HG03469 (cell line): ENCODE measurements around the gene ZNF219.

Experiments
- ATAC-seq: cut with Tn5 transposase; IDR thresholded peaks from one replicate; pipeline ENCODE4 v1.9.1; 2021; ENCODE audit warnings: mild to moderate bottlenecking, moderate library complexity, moderate number of reproducible peaks; ENCODE audit not compliant: unreplicated experiment

The ZNF219 gene

DNA sequence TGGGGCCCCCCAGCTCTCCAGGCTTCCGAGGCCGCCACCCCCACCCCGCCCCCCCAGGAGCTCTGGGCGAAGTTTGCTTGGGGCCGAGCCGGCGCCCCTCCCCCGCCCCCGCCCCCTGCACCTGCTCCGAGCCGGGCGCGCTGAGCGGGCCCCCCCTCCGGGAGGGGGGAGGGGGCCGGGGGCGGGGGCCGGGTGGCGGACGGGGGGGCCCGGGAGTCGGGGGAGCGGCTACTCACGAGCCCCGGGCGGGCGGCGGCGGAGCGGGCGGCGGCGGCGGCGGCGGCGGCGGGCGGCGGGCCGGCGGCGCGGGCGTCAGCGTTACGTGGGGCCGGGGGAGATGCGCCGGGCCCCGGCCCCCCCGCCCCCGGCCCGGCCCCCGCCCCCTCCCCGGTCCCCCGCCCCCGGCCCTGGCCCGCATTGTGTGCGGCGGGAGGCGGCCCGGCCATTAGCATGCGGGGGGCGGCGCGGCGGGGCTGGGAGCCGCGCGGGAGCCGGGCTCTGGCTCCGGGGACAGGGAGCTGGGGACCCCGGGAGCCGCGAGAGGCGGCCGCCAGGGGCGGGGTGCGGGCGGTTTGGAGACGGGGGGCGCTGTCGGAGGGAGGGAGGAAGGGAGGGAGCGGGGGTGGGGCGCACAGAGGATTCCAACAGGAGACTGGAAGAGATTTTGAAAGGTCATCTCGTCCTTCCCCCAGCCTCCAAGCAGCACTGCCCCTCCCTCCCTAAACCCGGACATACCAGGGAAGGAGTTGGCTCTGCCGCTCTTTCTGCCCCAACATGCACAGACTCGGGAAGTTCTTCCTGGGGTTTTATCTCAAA lies at the start of gene ZNF219:
Gene ZNF219 (minus strand): TSS at position 580 of the 816 bp plus-strand sequence. CDS start 5,064 bp downstream, outside the sequence.
- no peak for ATAC-seq

DNA sequence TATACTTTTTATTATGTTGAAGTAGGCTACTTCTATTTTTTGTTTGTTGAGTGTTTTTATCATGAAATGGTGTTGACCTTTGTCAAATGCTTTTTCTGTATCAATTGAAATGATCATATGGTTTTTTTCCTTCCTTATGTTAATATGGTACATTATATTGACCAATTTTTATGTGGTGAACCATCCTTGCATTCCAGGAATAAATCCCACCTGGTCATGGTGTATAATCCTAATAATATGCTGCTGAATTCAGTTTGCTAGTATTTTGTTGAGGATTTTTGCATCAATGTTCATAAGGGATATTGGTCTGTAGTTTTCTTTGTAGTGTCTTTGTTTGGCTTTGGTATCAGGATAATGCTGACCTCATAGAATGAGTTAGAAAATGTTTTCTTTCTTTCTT lies 47.0 kb upstream of the ZNF219 start:
- no peak for ATAC-seq

DNA sequence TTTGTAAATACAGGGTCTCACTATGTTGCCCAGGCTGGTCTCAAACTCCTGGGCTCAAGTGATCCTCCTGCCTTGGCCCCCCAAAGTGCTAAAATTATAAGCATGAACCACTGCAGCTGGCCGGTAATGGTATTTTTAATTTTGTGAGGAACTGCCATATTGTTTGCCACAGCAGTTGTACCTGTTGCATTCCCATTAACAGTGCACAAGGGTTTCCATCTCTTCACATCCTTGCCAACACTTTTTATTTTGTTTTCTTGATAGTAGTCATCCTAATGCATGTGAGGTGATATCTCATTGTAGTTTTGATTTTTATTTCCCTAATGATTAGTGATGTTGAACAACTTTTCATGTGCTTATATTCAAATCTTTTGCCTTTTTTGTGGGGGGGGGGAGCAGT lies 43.9 kb upstream of the ZNF219 start:
- ATAC-seq: no peak

DNA sequence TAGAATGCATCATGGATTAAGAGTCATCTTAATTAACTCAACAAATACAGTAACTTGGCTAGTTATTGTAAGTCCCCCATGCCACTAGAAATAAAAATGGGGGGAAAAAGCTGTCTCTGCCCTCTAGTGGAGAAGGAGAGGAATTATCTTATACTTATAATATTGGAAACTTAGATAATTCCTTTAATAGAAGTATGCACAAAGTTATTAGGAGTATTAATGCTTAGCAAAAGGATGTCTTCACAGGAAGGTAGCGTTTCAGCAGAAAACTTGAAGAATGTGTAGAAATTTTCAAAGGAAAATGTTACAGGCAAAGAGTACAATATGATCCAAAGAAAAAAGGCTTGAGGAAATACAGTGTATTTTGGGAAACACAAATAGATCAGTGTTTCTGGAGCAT lies 37.6 kb upstream of the ZNF219 start:
- ATAC-seq: no peak

DNA sequence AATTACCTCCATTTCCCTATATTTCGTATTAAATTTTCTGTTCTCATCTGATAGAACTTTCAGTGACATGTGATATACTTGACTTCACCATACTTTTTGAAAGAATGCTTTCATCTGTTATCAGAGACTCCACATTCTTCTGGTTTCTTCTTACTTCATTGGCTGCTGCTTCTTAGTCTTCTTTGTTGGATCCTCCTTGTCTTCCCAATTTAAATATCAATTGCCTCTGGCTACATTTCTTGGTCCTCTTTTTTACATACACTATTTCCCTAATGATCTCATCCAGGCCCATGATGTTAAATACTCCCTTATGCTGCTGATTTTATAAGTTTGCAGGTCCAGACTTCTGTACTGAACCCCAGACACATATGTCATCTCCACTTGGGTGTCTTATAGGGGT lies 35.4 kb upstream of the ZNF219 start:
- no peak for ATAC-seq

DNA sequence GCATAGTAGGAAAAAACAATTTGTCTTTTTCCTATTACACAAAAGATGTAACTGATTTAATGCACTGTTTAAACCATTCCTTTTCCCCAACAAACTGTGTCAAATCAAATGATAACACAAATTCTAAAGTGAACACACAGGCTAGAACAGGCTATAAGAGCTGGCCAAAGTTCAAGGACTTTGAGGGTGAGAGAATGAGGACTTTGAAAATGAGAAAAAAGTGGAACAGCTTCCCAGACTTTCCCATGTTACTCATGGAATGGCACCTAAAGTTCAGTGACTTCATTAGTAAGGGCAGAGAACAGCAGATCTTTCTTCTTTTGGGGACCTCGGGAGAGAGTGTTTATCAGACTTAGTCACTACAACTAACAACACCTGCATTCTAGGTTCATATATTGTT lies 25.0 kb upstream of the ZNF219 start:
- no peak for ATAC-seq

DNA sequence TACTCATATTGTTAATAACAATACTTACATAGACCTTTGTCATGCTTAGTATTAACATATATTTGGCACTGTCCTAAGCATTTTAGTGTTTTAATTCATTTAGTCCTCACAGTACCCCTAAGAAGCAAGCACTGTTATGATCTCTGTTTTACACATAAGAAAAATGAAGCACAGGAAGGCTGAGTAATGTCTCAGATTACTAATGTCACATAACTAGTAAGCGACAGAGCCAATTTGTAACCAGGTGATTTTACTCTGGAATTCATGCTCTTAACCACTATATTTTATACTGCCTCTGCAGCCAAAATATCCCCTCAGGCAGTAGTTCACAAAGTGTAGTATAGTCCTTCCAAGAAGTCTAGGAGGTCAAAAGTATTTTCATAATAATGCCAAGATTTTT lies 22.7 kb upstream of the ZNF219 start:
- ATAC-seq: no peak

DNA sequence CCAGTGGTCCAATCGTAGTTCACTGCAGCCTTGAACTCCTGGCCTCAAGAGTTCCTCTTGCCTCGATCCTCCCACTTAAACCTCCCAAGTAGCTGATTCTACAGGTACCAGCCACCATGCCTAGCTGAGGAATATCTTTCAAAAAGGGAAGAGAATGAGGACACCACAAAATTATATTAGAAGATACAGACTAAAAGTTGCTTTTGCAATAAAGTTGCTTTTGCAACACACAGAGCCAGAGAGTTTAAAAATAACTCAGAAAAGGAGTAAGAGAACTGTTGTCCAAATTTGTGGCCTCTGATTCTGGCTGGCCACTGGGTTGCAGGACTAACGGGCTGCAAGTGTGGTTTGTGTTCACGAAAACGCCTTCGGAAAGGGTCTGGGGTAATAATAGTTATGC lies 22.2 kb upstream of the ZNF219 start:
- no peak for ATAC-seq

DNA sequence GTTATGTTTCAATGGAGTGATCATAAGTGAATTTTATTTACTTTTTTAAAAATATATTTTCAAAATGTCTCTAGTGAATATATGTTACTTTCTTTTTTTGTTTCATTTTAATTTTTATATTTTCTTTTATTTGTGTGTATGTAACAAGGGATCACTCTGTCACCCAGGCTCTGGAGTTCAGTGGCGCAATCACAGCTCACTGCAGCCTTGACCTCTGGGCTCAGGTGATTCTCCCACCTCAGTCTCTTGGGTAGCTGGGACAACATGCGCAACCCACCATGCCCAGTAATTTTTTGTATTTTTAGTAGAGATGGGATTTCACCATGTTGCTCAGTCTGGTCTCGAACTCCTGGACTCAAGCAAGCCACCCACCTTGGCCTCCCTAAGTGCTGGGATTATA lies 20.5 kb upstream of the ZNF219 start:
- ATAC-seq: no peak

DNA sequence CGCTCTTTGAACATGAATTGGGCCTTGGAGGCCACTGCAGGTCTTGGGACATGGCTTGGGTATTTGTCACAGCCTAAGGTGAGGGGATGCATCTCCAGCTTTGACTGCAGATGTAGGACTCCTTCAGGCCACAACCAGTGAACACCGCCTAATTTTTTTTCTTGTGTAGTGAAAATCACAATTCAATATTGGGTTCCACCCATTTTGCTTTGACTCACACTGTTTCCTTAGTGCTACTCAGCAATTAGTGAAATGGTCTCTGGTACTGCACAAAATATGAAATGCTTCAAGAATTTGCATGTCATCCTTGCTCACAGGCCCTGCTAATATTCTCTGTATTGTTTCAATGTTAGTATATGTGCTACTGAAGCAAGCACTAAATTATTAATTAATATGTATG lies 14.9 kb upstream of the ZNF219 start:
- no peak for ATAC-seq

DNA sequence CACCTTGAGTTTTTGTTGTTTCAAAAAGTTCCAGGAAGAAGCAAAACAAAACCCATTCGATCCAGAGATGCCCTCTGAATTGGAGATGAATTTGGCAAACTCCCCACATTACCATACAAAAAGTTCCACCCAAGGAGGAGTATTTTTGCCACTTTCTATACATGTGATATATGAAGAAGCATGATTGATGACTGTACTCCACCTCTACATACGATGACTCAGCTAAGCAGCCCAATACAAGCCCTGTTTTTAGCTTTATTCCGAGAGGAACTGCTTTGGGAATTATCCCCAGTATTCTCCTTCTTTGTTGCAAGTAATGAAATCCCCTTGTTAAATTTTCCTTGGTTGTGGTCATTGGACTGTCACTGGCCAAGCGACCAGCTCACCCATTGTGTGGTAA lies 13.8 kb upstream of the ZNF219 start:
- no peak for ATAC-seq

DNA sequence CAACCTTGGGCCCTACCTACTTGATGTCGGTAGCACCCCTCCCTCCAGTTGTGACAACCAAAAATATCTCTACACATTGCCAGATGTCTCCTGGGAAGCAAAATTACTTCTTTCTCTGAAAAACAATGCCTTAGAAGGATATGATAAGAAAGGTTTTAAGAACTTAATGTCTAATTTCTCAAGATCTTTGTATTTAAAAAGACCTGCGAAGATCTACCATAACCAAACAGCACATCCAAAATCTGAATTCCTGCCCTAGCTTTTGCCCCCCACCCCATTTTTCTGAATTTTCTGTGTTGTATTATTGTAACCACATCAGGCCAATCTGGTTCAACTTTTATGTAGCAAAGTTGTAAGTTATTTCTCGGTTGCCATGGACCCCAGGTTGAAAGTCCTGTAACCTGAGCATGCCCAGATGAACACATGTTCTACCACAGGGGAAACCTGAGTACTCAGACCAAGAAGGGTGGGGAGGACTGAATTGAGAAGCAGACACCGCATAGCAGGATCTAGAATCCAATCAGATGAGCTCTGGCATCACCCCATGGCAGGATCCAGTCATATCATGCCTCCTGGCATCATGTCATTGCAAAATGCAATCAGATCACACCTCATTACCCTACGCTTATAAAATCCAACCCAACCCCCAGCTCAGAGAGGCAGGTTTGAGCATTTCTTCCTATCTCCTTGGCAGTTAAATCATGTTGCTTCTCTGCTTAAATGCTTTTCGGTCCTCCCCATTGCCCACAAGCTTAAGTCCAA lies 11.1 kb upstream of the ZNF219 start:
- no peak for ATAC-seq

DNA sequence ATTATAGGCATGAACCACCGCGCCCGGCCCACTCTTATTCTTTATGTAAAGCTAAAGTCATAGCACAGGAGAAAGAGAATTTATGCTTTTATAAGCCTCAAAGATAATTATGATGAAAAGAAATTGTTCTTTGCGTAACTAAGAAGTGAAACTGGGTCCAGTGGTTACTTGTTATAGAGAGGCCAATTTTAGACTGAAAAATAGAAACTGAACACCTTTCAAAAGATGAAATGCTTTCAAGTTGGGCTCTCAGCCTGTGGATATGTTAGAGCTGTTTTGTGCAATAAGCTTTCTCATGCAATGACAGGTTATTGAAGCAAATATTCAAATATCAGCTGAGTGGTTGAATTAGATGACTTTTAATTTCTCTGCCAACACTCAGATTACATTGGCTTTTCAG lies 10.3 kb upstream of the ZNF219 start:
- ATAC-seq: no peak

DNA sequence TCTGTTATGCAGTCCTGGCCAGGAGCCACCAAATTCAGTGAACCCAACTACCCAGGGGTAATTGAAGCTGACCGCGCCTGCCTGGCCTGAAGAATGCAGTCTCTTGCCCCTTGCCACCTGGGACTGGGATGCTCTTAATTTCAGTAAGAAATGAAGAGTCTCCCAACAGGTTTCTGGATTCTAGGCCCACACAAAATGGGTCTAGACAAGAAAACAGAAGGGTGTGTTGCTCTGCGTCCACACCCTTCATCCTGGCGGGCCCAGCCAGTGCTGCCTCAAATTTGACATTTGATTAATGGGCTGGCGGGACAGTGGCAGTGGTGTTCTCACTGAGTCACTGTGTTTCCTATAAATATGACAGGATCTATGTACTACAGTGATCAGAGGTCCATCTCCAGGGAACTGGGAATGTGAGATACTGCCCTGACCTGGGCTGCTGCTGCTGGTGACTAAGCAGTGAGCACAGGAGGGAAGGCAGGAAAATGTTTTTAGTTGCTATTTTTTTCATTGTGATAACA lies 8.9 kb upstream of the ZNF219 start:
- no peak for ATAC-seq

DNA sequence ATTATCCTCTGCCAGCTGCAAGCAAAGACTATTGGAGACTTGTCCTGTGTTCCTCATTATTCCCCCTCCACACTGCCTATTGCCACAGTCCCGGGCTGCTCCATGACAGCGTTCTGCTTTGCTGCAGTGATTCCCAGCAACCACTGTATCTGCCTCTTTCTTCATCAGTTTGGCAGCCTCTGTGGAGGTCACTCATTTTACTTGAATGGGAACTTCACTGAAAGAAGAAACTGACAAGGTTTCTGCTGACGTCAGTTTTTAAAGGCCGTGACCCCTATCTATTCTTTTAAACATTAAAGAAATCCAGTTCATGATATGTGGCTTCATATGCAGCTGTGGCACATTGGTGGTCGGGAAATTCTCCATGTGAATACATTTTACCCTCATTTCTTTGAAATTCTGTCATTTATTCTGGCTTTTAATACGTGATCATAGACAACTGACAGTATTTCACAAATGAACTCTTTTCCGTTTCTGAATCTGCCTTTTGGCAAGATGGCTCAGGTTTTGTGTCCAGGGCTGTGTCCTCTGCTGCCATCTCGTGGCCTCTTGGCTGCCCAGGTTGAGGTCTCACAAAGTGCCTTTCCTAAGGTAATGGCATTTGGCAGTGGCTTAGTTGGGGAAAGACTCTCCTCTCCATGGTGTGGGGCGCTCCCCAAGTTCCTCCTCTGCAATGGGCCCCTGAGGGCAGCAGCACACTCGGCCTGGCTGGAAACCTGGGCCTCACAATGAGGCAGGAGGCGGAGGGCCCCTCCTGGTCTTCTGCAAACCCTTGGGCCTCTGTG lies 8.2 kb upstream of the ZNF219 start:
- no peak for ATAC-seq

DNA sequence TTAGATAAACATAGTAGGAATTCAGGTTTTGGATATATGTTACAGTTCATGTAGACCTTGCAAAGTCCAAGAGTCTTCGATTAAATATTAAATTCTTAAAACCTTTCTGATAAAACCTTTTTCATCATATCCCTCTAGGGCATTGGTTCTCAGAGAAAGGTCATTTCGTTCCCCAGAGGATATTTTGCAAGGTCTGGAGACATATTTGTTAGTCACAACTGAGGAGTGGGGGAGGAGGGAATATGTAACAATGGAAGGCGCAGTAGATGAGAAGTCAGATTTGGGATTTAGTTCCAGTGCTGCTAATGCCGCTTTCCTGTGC lies 7.7 kb upstream of the ZNF219 start:
- ATAC-seq: no peak

DNA sequence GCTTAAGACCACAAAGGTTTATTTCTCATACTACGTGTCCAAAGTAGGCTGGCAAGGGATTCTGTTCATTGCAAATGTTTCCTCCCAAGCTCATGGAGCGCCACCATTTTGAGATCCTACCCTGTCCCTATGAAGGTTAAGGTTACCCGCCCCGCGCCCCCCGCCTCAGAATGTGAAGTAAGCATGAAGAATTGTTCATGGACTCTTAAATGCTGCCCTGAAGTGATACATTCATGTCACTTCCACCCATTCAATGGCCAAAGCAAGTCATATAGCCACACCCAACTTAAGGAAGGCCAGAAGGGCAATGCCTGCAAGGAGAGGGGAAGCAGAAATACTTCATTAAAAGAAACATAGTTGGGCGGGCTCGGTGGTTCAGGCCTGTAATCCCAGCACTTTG lies 6.6 kb upstream of the ZNF219 start:
- ATAC-seq: no peak

DNA sequence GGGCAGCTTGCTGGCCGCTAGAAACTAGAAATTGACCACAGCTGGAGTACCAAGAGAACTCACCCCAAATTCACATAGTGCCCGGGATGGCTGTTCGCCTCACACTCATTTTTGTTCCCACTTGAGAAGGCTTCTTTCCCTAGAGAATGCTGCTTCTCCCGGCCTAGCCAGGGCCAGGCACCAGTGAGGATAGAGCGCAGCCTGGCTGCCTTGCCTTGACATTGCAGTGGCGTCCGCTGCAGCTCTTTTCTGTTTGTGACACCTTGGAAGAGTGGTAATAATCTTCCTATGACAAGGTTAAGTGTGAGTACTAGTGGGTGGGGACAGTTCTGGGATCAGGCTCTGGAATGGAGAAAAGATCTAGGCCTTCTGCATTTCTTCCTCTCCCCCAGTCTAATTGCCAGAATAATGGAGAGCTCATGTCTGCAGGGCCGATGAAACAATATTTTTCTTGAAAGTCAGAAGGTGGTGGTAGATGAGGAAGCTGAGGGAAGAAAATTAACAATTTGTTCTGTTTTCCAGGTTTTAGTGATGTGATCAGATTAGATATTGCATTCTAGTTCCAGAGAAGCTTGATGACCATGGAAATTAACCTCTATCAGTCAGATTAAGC lies 6.1 kb upstream of the ZNF219 start:
- ATAC-seq: peak; percentile 22

DNA sequence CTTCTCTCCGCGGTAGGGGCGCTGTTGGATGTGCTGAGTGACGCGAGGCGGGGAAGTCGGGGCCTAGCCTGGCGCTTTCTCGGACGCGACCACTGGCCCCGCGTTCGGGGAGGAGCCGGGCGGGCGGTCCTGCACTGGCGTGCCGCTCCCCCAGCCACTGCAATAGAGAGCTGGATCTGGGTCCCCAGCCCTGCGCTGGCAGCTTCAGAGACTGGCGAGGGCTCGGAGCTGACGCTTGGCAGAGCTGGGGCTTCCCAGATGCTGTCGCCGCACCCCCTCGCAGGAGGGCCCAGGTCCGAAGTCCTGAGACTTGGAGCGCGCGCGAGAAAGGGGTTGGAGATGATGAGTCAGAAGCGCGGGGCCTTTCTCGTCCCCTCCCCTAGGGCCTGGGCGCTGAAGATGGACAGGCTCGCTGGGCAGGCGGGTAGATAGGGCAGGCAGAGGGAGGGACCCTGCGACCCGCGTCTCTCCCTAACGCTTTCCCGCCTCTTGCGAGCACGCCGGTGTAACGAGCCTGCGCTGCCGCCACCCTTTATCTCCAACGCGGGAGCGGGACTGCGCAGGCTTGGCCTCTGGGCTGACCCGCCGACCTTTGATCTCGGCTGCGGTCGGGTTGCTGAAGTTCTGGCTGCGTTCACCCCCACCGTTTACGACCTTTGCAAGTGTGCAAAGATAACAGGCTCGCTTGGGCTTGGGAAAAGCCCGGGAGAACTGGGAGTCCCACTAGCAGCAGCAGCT lies 5.4 kb upstream of the ZNF219 start:
- peak; percentile 81 for ATAC-seq

DNA sequence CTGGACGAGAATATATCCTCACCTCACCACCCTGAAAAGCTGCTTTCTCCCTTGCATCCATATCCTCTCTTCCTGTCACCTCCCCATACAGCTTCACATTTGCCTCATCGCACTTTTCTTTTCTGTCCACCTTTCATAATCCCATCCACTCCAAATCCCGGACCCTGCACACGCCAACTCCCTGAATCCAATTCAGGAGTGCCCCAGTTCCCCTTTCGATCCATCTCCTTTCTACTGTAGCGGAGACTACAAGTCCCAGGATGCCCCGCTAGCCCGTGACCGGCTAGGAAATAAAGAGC lies 4.9 kb upstream of the ZNF219 start:
- ATAC-seq: no peak
